DOHH2 (cell line): Measurements from ENCODE around the gene TMCC1.
"Not testable (repeated sequence)": the region's sequence is repeated elsewhere in the genome, so short reads cannot be mapped to it uniquely, and the experiment has no call there.

Source experiments
- CTCF ChIP-seq: fragments of 200-600 bp; sonication (generic); IDR thresholded peaks from one replicate; pipeline ENCODE4 v1.5.1; 2014; ENCODE audit warnings: antibody characterized with exemption, mild to moderate bottlenecking, low read depth, low read length; ENCODE audit not compliant: poor library complexity, severe bottlenecking
- EZH2phosphoT487 ChIP-seq: fragments of 200-600 bp; sonication (generic); IDR thresholded peaks from 2 replicates; pipeline ENCODE4 v1.6.1; 2017; ENCODE audit warnings: borderline replicate concordance, mild to moderate bottlenecking, antibody characterized with exemption, low read length, moderate library complexity, mixed read lengths

- not testable (repeated sequence) for TF ChIP-seq CTCF, EZH2phosphoT487
Observed at GRCh38 chr3:129856790-129857189, 36.7 kb downstream of the TMCC1 start.
